GM19467 (cell line): ENCODE results near the gene C19orf47.
"Not testable (repeated sequence)": the region's sequence is repeated elsewhere in the genome, so short reads cannot be mapped to it uniquely, and the experiment has no call there.

Experiments
- ATAC-seq: cut with Tn5 transposase; IDR thresholded peaks from one replicate; pipeline ENCODE4 v1.9.1; 2021; ENCODE audit warnings: mild to moderate bottlenecking, moderate library complexity; ENCODE audit not compliant: unreplicated experiment

The C19orf47 gene

DNA sequence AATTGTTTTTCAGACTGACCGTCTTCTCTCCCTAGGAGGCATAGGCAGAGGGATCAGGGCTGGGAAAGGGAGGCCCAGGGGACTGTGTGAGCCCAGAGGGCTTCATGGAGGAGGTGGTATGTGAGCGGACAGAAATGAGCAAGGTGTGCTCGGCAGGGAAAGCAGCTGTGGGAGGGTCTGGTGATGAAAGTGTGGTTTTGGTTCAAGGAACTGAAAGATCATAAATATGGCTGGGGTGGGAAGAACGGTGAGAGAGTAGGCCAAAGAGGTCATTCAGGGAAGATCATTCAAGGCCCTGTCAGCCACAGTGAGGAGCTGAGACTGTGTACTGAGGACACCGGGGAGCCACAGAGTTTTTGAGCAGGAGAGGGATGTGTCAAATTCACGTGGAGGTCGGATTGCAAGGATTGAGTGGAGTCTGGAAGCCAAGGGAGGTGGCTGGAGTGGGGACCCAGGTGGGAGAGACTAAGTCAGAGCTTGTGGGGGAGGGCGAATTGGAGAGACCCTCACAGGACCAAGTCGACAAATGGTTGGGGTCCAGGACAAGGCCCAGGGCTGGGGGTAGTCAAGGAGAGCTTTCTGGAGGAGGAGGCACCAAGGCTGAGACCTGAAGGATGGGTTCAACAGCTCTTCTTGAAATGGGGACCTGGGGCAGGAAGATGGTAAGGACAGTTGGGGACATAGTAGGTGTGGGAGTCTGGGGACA lies 7.9 kb upstream of the C19orf47 start:
- ATAC-seq: no peak

DNA sequence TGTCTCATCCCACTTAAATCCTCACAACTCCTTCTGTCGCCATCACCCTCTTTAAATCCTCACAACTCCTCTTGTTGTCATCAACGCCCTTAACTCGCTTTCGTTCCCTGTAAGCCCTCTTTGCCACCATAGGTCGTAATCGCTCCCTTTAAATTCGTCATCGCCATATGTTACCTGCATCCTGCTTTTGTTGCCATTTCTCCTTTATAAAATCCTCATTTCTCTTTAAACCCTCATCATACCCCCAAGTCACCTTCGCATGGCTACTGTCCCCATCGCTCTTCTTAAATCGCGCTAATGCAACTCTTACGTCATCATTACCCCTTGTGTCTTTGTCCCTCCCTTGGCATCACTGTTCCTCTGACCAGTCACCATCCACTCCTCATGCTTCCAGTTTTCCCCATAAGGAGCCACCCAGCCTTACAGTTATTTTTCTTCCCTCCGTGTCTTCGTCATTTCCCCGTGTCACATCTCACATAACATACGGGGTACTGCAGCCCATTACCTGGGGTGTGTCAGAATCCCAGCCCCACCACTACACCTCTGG lies 837 bp upstream of the C19orf47 start:
- no peak for ATAC-seq

DNA sequence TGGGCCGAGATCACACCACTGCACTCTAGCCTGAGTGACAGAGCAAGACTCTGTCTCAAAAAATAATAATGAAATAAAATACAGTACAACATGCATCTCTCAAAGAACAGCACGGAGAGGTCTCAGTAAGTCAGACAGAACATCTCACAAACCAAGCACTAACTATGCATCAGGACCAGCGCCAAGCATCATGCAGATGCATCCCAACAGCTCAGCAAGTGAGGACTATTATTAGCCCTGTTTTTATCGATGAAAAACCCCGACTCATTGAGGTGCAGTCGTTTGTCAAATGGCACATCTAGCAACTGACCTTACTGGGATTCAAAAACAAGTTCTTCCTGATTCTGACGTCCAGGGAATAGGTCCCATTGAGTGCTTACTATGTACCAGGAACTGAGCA lies 3.8 kb downstream of the C19orf47 start:
- ATAC-seq: no peak

DNA sequence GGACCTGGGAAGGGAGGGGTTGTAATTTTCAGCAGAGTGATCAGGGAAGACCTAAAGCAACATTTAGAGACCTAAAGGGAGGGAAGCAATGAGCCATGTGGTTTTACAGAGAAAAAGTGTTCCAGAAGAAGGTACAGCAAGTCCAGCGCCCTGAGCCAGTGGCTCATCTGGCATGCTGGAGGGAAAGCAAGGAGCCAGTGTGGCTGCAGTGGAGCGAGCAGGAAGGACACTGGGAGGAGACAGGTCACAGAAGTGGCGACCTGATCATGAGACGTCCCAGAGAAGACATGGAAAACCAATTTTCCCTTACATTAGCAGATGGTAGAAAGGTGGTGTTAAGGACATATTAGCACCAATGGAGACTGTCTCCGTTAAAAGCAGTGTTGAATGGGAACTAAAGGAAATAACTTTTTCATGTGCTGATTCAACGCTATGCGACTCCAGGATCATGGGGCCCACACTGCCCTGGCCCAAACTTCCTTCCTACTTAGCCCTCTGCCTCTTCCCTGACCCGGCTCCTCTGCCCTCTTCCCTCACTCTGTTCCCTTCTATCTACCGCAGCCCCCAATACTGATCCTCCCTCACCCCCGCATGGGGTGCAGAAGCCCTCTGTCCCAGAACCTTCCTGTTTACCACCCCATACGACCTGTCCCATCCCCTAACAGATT lies 5.4 kb downstream of the C19orf47 start:
- ATAC-seq: no peak

DNA sequence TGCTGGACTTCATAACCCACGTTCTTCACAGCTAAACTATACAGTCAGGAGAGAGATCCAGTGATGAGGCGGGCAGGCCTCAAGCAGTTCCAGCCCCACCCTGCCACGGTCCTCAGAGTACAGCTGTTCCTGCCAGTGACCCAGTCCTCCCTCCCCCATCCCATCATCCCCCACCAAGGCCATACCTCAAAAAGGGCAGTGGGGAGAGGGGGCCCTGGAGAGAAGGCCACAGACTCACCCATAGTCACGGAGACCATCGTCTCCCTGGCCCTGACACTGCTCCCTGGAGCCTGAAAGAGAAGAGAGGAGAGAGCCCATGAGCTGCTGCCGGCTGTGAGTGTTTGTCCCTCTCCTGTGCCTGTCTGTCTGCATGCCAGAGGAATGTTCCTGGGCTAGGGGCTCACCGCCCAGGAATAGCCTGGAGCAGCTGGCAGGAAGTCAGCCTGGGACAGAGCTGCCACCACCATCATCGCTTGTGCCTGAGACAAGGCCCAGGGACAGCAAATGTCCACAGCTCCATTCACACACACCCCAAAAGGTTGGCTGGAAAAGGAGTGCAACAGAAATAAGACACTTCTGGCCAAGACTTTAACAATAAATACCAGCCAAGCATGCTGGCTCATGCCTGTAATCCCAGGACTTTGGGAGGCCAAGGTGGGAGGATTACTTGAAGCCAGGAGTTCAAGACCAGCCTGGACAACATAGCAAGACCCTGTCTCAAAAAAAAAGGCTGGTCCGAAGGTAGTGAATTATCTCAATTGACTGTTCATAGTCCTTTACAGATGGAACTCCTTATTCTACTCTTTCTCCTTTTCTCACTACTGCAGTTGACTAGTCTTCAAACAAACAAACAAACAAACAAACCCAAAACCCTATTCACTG lies 6.4 kb downstream of the C19orf47 start:
- ATAC-seq: no peak

DNA sequence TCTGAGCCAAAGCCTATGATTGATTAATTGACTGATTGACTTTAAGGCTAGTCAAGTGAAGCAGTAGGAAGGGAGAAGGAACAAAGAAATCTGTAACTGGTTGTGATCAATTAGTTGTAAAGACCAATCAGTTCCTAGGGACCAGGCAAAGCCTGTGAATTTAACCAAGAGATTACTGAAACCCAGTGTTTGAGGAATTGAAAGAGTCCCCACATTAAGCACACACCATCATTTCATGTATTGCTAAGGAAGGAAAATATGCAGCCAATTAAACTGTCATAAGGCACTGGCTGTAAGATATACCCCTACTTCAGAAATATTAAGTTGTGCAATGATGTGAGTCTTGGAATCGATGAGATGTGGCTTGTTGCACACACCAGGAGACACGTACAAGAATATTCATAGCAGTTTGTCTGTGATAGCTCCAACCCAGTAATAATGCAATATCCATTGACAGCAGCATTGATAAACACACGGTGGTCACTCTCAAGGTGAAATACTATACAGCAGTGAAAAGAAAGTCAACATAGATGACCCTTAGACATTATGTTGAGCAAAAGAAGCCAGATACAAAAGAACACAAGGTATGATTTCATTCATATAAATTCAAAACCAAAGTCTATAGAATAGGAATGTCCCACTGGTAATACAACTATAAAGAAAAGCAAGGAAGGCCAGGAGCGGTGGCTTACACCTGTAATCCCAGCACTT lies 9.0 kb downstream of the C19orf47 start:
- ATAC-seq: no peak

DNA sequence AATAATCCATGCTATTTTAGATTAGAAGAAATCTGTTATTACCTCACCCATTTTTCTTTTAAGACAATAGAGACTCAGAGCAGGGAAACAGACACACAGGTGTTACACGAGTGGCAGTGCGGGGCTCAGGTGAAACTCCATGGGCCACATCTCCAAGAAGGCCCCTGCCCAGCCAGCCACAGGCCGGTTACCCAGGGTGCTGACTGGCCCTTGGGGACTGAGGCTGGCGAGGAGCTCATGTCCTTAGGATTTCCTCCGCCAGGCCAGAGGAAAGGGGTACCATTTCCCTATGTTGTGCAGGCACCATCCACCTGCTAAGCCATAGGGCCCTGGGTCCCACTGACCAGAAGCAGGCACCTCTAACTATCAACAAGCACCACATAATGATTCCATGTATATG lies 10.6 kb downstream of the C19orf47 start:
- ATAC-seq: no peak

DNA sequence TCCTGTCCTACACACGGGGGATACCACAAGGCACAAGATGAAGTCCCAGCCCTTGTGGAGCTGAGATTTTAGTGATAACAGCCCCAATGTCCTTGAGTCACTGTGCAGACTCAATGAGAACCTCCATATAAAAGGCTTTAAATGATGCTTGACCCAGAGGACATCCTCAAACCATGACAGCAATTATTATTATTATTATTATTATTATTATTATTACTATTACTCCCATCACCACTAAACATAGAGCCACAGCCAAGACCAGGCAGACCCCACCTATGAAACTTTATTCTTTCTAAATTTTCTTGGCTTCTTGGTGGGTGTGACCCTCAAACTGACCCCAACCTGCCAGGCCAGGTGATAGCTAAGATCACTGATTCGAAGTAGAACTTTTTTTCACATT lies 11.1 kb downstream of the C19orf47 start:
- ATAC-seq: no peak

DNA sequence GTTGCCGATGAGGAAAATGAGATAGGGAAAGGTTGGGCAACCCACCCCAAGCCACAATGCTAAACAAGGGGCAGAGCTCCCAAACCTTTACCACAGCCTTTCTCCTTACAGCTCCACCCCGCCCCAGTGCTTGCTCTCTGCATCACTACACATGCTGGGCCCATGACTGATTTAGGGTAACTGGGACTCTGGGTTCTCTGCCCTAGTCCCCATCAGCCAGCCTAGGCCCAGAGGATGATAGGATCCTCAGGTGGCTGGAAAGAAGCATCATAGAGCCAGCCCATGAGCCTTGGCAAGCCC lies 11.6 kb downstream of the C19orf47 start:
- ATAC-seq: no peak

DNA sequence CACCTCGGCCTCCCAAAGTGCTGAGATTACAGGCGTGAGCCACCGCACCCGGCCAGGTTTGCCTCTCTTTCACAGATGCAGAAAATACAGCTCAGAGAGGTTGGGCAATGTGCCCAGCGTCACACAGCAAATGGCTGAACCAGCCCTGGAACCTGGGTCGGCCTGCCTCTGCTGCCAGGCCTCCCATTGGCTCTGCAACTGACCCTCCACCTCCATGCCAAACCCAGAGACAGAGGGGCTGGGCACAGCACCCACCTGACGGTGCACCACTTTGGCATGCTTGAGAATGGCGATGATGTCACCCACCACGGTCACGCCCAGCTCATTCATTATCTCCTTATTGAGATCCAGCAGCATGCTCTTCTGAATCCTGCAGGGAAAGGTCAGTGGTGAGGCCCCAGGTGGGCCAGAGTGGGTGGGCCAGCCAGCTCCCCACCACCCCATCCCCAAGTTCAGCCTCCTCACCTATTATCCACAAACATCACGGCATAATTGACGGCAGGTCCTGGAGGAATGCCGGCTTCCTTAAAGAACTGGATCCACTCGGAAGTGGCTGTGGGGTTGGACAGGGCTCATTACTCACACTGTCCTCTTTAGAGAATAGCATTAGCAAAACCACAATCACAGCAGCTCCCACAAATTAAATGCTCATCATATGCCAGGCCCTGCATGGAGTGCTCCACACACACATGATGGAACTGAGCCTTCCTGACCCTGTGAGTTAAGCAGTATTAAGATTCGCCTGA lies 12.2 kb downstream of the C19orf47 start:
- ATAC-seq: no peak

DNA sequence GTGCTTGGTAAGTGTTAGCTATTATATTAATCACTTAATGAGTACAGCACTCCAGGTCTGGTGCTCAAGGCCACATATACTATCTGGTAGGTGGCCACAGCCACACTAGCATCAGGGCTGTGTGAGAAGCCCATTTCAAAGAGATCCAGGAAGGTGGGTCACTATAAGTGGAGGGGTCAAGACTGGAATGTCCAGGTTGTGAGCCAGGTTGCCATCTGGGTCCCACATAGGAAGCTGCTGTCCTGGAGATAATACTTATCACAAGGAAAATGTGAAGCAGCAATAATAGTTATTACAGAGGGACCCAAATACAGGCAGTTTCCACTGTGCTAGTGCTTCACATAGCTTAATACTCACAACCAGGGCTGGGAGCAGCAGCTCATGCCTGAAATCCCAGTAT lies 13.1 kb downstream of the C19orf47 start:
- no peak for ATAC-seq

DNA sequence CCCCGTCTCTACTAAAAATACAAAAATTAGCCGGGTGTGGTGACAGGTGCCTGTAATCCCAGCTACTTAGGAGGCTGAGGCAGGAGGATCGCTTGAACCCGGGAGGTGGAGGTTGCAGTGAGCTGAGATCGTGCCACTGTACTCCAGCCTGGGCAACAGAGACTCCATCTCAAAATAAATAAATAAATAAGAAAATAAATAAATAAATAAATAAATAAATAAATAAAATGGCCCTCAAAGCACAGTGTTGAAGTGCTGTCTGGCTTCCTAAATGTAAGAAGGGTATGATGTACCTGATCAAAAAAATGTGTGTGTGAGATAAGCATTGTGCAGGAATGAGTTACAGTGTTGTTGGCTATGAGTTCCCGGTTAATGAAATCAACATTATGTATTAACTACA lies 15.1 kb downstream of the C19orf47 start:
- not testable (repeated sequence) for ATAC-seq

DNA sequence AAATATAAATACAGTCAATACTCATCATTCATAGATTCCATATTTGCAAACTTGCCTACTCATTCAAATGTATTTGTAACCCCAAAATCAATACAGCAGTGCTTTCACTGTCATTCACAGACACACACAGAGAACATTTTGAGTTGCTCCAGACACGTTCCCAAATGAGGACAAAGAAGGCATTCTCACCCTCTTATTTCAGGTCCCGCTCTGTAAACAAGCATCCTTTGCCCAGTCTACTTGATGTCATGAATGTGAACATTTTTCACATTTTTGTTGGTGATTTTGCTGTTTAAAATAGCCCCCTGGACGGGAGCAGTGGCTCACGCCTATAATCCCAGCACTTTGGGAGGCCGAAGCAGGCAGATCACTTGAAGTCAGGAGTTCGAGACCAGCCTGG lies 15.5 kb downstream of the C19orf47 start:
- ATAC-seq: no peak

DNA sequence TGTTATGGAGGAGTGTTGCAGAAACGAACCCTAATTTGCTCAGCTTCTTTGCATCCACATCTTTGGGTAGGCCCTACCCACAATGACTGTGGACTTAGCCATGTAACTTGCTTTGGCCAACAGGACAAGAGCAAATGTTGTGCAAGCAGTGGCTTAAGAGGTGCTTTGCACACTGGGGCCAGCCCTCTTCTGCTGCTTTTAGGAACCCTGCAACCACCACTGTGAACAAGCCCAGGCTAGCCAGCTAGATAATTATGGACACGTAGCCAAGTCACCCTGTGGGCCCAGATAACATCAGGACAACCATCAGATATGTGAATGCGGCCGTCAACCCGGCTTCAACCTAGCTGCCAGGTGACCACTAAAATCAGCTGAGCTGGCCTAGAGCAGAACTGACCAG lies 17.1 kb downstream of the C19orf47 start:
- no peak for ATAC-seq

DNA sequence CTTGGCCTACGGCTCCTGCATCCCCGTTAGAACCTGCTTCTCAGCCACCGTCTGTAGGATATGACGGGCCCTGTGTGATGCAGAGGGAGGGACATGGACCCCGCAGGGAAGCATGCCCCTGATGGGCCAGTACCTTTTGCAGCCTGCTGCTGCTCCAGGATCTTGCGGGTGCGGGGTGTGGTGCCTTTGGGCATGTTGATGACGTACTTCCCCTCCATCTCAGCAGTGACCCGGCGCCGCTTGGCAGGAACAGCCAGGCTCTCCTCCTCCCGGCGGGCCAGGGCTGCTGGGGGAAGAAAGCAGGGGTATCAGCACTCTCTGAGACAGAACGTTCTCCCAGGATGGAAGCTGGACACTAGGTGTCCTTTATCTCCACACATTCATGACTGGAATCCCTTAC lies 22.0 kb downstream of the C19orf47 start:
- ATAC-seq: no peak

DNA sequence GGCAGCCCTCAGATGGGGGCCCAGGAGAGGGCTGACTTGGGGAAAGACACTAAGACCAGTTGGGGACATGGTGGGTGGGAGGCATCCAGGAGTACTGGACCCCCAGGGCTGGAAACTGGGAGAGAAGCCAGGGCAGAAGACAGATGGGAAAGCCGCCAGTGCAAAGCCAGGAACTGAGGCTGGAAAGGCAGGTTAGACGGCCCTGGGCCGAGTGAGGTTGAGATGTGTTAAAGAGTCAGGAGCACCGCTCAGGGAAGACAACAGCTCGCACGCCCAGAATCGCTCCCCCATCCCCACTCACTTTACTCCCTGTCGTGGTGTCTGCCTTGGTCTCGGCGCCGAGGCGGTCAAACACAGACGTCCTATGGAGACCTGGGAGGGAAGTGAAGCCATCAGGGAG lies 24.5 kb downstream of the C19orf47 start:
- ATAC-seq: no peak

DNA sequence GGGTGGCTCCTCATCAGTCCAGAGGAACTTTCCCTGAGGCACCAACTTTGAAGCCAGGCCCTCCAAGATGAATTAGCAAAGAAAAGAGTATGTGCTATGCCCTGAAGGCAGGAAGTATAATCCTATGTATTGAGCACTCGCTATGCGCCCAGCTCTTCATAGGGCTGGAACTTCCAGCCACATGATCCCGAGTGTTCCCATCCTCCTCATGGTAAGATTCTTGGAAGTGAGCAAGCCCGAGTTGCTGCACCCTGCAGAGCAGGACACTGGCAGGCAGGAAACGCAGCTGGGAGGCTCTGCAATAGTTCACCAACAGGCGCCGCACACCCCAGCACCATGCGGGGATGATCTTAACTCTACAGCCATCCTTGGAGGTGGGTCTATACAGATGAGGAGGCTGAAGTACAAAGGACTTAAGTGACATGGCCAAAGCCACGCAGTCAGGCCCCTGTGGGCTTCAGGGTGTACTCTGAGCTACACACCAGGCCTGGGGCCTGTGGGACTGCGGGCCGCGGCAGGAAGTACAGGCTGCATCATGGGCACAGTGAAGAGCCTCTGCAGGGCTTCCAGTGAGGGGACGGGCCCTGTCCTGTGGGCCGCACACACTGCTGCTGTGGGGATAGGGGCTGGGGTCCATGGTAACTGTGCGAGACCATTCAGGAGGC lies 25.1 kb downstream of the C19orf47 start:
- ATAC-seq: no peak

DNA sequence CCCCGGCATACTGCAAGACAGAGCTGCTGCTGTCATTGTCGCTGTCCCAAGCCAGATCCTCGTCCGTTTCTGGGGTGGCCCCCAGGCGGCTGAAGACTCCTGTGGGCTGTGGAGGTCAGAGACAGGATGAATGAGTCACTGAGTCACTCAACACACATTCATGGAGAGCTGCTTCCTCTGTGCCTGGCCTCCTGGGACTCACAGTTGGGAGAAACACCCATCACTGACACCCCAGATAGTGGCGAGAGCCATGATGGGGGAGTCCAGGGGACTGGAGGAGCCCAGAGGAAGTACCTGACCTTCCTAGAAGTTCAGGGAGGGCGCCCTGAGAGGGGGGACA lies 26.0 kb downstream of the C19orf47 start:
- ATAC-seq: no peak

DNA sequence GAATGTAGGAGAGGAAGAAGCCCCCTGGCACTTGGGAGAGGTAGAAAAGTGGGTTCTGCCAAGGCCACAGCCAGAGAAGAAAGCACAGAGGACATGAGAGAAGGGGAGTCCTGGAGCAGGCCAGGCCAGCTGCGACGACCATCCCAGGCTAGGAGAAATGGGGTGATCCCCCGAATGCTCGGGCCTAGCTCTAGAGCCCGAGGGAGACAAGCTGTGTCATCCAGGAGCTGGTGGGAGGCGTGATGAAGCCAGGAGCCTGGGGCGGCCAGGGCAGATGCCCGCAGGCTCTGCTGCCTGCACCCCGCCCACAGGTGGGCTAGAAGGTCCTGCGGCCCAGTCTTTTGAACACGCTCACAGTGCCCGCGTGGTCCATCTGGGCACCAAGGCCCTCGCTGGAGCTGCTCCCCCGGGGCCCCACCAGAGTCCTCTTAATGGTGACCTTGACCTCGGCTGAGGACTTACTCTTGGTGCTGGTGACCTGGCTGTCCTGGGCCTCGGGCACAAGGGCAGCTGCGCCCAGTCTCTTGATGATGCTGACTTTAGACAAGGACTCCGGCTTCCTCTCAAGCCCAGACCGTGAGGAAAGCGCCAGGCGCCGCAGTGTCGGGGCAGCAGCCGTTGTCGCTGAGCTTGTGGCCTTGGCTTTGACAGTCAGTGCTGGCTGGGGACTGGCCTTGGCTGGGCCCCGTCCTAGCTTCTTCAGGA lies 26.5 kb downstream of the C19orf47 start:
- no peak for ATAC-seq
